ENCODE data around the gene PLXNA1.

PLXNA1 gene

DNA sequence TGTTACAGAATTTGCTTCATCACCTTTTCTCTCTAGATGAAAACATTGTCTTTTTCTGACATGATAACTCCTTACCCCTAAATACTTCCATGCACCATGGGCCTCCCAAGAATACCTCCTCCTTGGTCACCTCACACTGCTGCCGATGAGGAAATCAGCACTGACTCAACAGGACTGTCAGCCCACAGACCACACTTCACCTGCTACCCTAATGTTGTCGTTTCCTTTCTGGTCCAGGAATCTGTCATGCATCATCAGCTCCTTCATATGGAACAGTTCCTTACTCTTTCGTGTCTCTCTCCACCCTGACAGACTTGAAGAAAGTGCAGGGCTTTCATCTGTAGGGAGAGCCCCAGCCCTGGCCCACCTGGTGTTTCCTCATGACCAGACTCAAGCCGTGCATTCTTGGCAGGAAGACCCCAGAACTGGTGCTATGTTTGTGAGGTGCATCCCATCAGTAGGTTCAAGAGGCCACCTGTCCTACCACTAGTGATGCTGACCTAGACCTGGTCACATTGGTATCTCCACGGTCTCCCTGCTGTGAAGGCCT is 41.1 kb upstream of the PLXNA1 start:
- no peaks in the 10 kb centered on the region for H3K4me1 ChIP-seq (ENCODE audit: control insufficient read depth, insufficient read depth, low read length)
- H3K27me3 ChIP-seq (ENCODE audit: control insufficient read depth, insufficient read depth, low read length): no peaks in the 10 kb centered on the region
- no peaks in the 10 kb centered on the region for H3K9me3 ChIP-seq (ENCODE audit: control insufficient read depth, insufficient read depth, low read depth, low read length)
- no peaks in the 10 kb centered on the region for H3K36me3 ChIP-seq (ENCODE audit: control insufficient read depth, insufficient read depth, low read length)
- no peak overlapping the region for H3K4me3 ChIP-seq (ENCODE audit: low read depth, low read length)
- H3K27ac ChIP-seq (ENCODE audit: low read depth, low read length): no peak overlapping the region
- H3K9ac ChIP-seq (ENCODE audit: low read length): no peak overlapping the region

DNA sequence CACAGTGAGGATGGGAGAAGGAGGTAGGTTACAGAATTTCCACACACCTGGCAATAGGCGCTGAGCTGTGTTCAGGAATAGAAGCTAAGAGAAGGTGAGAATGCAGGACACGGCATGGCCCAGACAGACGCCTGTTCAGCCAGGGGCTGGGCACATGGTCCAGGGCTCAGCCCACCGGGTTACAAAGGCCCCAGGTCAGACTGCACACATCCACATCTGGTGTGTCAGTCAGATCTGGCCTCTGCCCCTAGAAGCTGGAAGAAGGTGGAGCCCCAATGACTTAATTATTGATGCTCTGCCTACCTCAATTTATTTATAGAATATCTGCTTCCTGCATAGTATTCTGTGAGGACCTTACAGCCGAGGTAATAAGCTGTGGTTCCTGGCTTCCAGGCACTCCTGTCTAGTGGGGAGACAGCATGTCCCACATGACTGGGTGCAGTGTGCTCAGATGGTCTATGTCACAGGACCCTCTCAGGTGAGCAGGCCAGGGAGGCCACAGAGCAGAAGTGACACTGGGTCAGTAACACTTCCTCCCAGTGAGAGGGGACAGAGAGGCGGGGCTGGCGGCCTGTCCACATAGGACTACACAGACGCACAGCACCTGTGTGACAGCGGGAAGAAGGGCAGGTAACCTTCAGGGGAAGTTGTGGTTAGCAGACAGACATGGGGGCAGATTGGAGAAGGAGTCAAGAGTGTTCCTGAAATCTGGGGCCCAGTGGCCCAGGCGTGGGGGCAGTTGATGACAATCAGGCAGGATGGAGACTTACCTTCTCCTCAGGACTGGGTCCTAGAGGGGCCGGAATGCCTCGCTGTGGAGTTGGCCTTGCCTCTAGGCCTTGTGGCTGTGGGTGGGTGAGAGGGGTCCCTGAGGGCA is 38.6 kb upstream of the PLXNA1 start:
- Histone ChIP-seq H3K9me3 (ENCODE audit: control insufficient read depth, insufficient read depth, low read depth, low read length) (no peaks in the 10 kb centered on the region), H3K27me3 (ENCODE audit: control insufficient read depth, insufficient read depth, low read length) (no peaks in the 10 kb centered on the region), H3K36me3 (ENCODE audit: control insufficient read depth, insufficient read depth, low read length) (no peaks in the 10 kb centered on the region), H3K4me3 (ENCODE audit: low read depth, low read length) (no peak overlapping the region), H3K9ac (ENCODE audit: low read length) (no peak overlapping the region), H3K4me1 (ENCODE audit: control insufficient read depth, insufficient read depth, low read length) (no peaks in the 10 kb centered on the region), H3K27ac (ENCODE audit: low read depth, low read length) (no peak overlapping the region)

- no peaks in the 10 kb centered on the region for H3K27me3 ChIP-seq (ENCODE audit: control insufficient read depth, insufficient read depth, low read length)
- no peaks in the 10 kb centered on the region for H3K36me3 ChIP-seq (ENCODE audit: control insufficient read depth, insufficient read depth, low read length)
- H3K9ac ChIP-seq (ENCODE audit: low read length): no peak overlapping the region
- no peaks in the 10 kb centered on the region for H3K4me1 ChIP-seq (ENCODE audit: control insufficient read depth, insufficient read depth, low read length)
- no peak overlapping the region for H3K27ac ChIP-seq (ENCODE audit: low read depth, low read length)
- no peaks in the 10 kb centered on the region for H3K9me3 ChIP-seq (ENCODE audit: control insufficient read depth, insufficient read depth, low read depth, low read length)
- no peak overlapping the region for H3K4me3 ChIP-seq (ENCODE audit: low read depth, low read length)
Measured at GRCh38 chr3:126945171-126945721, 37.7 kb upstream of the PLXNA1 start.

GRCh38 chr3:126945891-126946290 is 37.0 kb upstream of the PLXNA1 start:
- H3K9ac ChIP-seq (ENCODE audit: low read length): no peak overlapping the region
- H3K36me3 ChIP-seq (ENCODE audit: control insufficient read depth, insufficient read depth, low read length): no peaks in the 10 kb centered on the region
- H3K27ac ChIP-seq (ENCODE audit: low read depth, low read length): no peak overlapping the region
- no peaks in the 10 kb centered on the region for H3K27me3 ChIP-seq (ENCODE audit: control insufficient read depth, insufficient read depth, low read length)
- no peaks in the 10 kb centered on the region for H3K9me3 ChIP-seq (ENCODE audit: control insufficient read depth, insufficient read depth, low read depth, low read length)
- H3K4me1 ChIP-seq (ENCODE audit: control insufficient read depth, insufficient read depth, low read length): no peaks in the 10 kb centered on the region
- H3K4me3 ChIP-seq (ENCODE audit: low read depth, low read length): no peak overlapping the region

DNA sequence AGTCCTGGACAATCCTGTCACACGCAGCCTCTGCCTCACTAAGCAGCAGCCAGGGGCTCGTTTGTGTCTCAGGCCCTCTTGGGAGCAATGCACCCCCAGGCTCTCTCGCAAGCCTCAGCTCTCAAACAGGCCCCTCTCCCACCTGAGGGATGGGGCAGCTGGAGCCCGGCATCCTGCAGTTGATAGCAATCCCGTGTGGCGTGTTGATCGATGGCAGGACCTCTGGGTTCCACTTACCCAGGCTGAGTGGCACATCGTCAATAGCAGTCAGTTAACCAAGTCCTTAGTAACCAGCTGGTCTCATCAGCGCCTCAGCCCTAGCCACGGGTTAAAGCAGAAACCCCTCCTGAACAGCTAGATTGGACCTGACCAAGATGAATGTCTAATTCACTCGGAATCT is 36.5 kb upstream of the PLXNA1 start:
- H3K4me1 ChIP-seq (ENCODE audit: control insufficient read depth, insufficient read depth, low read length): no peaks in the 10 kb centered on the region
- no peak overlapping the region for H3K9ac ChIP-seq (ENCODE audit: low read length)
- no peaks in the 10 kb centered on the region for H3K27me3 ChIP-seq (ENCODE audit: control insufficient read depth, insufficient read depth, low read length)
- H3K27ac ChIP-seq (ENCODE audit: low read depth, low read length): no peak overlapping the region
- H3K9me3 ChIP-seq (ENCODE audit: control insufficient read depth, insufficient read depth, low read depth, low read length): no peaks in the 10 kb centered on the region
- no peak overlapping the region for H3K4me3 ChIP-seq (ENCODE audit: low read depth, low read length)
- no peaks in the 10 kb centered on the region for H3K36me3 ChIP-seq (ENCODE audit: control insufficient read depth, insufficient read depth, low read length)

DNA sequence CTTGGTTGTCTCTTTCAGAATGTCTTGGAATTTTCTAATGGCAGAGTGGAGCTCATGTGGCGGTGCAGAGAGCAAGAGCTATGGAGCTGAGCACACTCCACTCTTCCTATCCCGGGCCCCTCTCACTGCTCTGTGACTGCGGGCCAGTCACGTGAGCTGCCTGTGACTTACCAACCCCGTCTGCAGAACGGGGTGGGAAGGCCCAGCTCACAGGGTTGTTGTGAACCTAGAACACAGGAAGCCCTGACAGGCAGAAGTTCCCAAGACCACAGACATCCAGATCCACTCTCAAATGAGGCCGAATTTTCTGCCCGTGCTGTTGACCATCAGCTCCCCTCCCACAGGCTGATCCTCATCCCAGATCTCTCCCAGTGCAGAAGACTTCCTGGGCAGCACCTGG is 35.5 kb upstream of the PLXNA1 start:
- Histone ChIP-seq H3K27ac (ENCODE audit: low read depth, low read length) (no peak overlapping the region), H3K9ac (ENCODE audit: low read length) (no peak overlapping the region), H3K9me3 (ENCODE audit: control insufficient read depth, insufficient read depth, low read depth, low read length) (no peaks in the 10 kb centered on the region), H3K4me1 (ENCODE audit: control insufficient read depth, insufficient read depth, low read length) (no peaks in the 10 kb centered on the region), H3K36me3 (ENCODE audit: control insufficient read depth, insufficient read depth, low read length) (no peaks in the 10 kb centered on the region), H3K4me3 (ENCODE audit: low read depth, low read length) (no peak overlapping the region), H3K27me3 (ENCODE audit: control insufficient read depth, insufficient read depth, low read length) (no peaks in the 10 kb centered on the region)

GRCh38 chr3:126948980-126949535 is 33.9 kb upstream of the PLXNA1 start:
- Histone ChIP-seq H3K4me1 (ENCODE audit: control insufficient read depth, insufficient read depth, low read length) (no peaks in the 10 kb centered on the region), H3K9ac (ENCODE audit: low read length) (no peak overlapping the region), H3K36me3 (ENCODE audit: control insufficient read depth, insufficient read depth, low read length) (no peaks in the 10 kb centered on the region; the same call in 1 of the 2 replicates), H3K4me3 (ENCODE audit: low read depth, low read length) (no peak overlapping the region), H3K27ac (ENCODE audit: low read depth, low read length) (no peak overlapping the region), H3K27me3 (ENCODE audit: control insufficient read depth, insufficient read depth, low read length) (no peaks in the 10 kb centered on the region), H3K9me3 (ENCODE audit: control insufficient read depth, insufficient read depth, low read depth, low read length) (no peaks in the 10 kb centered on the region)

DNA sequence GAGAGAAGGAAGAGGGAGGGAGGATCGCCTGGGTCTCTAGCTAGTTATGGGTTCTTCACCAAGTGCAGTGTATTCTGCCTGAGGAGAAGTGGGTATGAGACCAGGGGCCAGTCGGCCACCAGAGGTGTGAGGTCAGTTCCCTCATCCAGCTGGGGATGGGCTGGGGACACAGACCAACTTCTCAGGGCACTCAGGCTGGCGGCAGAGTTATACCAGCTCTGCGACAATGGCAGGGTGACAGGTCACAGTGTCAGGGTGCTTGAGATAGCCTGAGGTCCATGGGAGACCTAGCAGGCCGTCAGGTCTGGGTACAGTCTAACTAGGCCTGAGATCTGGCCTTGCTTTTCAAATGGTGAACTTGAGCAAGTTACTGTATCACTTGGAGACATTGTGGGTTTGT is 31.4 kb upstream of the PLXNA1 start:
- Histone ChIP-seq H3K9ac (ENCODE audit: low read length) (no peak overlapping the region), H3K27me3 (ENCODE audit: control insufficient read depth, insufficient read depth, low read length) (no peaks in the 10 kb centered on the region), H3K36me3 (ENCODE audit: control insufficient read depth, insufficient read depth, low read length) (no peaks in the 10 kb centered on the region; the same call in 1 of the 2 replicates), H3K9me3 (ENCODE audit: control insufficient read depth, insufficient read depth, low read depth, low read length) (no peaks in the 10 kb centered on the region), H3K27ac (ENCODE audit: low read depth, low read length) (no peak overlapping the region), H3K4me1 (ENCODE audit: control insufficient read depth, insufficient read depth, low read length) (no peaks in the 10 kb centered on the region), H3K4me3 (ENCODE audit: low read depth, low read length) (no peak overlapping the region)

DNA sequence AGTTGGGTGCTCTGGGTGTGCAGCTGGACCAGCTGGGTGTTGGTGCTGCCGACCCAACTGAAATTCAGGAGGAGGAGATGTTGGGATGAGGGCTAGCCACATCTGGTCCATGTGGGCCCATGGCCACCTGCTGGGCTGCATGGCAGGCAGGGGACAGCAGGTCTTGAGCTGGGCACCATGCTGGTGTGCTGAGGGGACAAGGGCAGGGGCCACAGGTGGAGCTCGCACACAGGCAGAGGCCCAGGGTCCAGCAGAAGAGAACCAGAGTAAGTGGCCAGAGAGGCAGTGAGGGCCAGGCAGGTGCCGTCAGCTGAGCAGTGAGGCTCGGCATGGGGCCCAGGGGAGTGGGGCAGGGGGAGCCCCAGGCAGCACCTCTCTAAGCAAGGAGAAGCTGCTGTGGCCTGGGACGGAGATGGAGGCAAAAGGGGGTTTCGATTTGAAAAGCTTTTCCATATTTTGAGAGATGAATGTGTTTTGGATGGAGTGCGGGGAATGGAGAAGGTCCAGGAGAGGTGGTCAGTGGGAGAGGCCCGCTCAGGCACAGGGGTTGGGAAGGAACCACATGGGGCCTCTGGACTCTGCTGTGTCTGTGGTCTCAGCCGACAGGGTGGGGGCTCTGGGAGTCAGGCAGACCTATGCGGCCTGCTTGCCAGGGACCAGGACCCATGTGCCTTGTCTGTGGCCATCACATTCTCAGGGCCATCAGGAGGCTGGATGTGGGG is 30.5 kb upstream of the PLXNA1 start:
- Histone ChIP-seq H3K4me3 (ENCODE audit: low read depth, low read length) (no peak overlapping the region), H3K27ac (ENCODE audit: low read depth, low read length) (no peak overlapping the region), H3K27me3 (ENCODE audit: control insufficient read depth, insufficient read depth, low read length) (no peaks in the 10 kb centered on the region), H3K9me3 (ENCODE audit: control insufficient read depth, insufficient read depth, low read depth, low read length) (no peaks in the 10 kb centered on the region), H3K4me1 (ENCODE audit: control insufficient read depth, insufficient read depth, low read length) (no peaks in the 10 kb centered on the region), H3K36me3 (ENCODE audit: control insufficient read depth, insufficient read depth, low read length) (no peaks in the 10 kb centered on the region; the same call in 1 of the 2 replicates), H3K9ac (ENCODE audit: low read length) (no peak overlapping the region)

GRCh38 chr3:126952983-126953660 is 29.8 kb upstream of the PLXNA1 start:
- Histone ChIP-seq H3K9ac (ENCODE audit: low read length) (no peak overlapping the region), H3K4me3 (ENCODE audit: low read depth, low read length) (no peak overlapping the region), H3K36me3 (ENCODE audit: control insufficient read depth, insufficient read depth, low read length) (no peaks in the 10 kb centered on the region; the same call in 1 of the 2 replicates), H3K27ac (ENCODE audit: low read depth, low read length) (no peak overlapping the region), H3K27me3 (ENCODE audit: control insufficient read depth, insufficient read depth, low read length) (no peaks in the 10 kb centered on the region), H3K9me3 (ENCODE audit: control insufficient read depth, insufficient read depth, low read depth, low read length) (no peaks in the 10 kb centered on the region), H3K4me1 (ENCODE audit: control insufficient read depth, insufficient read depth, low read length) (no peaks in the 10 kb centered on the region)

Measured in HUES6 (cell line).